ENCODE data around the gene FAM209A.

GRCh38 chr20:56565511-56565910 lies 41.0 kb downstream of the FAM209A start:
- no peak for TF ChIP-seq CTCF (IDR thresholded peaks at IDR 0.05)
- no peak for TF ChIP-seq POLR2A (IDR thresholded peaks at IDR 0.05)

Measured in testis (tissue), 2 donors.